ENCODE measurements around the gene MLYCD.
A peak's percentile ranks its signal among the peaks of the same experiment; 100 is the strongest.

The MLYCD gene

DNA sequence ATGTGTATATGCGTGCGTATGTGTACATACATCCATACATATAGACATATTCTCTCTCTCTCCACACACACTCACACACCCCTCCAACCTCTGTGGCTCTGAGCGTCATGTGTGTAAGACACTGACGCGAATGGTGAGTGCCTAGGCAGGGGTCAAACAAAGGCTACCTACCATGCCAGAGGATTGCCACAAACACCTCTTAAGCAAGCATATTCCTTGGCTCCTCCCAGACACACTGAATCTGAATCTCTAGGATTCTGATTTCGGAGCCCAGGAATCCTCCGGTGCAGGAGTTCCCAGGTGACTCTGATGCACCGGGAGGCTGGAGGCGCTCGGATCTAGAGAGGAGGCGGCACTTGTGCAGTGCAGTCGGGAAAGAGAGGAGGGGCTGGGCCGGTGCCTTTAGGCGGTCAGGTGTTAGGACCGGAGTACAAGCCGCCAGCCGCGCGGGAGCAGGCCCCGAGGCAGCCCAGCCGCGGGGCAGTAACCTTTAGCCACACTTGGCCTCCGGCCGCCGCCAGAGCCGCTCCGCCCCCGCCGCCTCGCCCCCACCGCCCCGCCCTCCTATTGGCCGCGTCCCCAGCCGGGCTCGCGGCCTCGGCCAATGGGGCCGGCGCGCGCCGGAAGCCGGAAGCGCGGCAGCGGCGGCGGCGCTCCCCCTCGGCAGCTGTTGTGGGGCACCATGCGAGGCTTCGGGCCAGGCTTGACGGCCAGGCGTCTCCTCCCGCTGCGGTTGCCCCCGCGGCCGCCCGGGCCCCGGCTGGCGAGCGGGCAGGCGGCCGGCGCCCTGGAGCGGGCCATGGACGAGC, at the start of gene MLYCD:
TSS of gene MLYCD (plus strand) at position 653 of the 809 bp plus-strand sequence. CDS start at position 683, 30 bp downstream.
- DNase-seq, result peak; percentile 92

DNA sequence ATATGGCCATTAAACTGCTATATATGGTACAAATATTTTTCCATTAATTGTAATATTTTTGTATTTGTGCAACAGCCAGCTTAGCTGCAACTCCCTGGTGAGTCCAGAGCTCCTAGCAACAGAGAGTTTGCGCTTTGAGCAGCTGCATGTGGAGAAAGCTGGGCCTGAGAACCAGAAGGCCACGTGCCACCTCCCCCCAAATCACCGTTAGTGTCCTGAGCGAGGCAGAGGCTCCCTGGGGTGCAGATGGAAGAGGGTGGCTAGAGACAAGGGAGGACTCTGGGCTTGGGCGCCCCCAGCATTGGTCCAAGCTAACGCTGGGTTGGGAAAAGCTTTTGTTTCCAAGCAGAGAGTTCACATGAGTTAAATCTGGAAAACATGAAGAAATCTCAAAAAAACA, 49.5 kb upstream of the MLYCD start:
- DNase-seq, result peak; percentile 72

DNA sequence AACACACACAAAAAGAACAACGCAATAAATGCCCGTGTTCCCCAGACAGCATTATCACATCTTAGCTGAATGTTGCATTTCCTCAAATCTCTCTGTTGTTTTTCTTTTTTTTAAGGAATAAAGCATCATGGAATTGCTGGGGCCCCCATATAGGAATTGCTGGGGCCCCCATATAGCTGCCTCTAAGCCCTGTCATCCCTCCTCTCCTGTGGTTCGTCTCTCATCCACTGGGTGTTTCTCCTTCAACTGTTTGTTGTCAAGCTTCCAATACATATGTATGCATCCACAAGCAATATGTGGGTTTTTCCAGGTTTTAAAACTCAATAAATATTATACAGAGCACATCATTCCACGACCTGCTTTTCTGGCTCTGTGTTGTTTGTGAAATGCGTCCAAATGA, 48.0 kb upstream of the MLYCD start:
- DNase-seq, result peak; percentile 28

DNA sequence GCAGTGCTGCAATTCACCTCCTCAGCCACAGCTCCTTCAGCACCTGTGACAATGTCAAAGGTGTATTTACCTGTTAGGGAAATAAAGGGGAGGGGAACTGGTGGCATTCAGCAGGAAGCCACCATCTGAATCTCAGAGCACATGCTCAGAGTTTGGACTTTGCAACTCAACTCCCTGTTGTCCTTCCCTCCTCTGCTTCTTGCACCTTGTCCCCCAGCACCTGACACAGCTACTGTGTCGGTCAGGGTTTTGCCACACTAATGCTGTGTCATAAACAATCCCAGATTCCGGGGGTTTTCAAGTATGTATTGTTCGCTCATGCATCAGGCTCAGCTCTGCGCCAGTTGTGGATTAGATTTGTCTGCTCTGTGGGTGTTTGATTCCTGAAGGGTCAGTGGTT, 47.4 kb upstream of the MLYCD start:
- no peak for DNase-seq

DNA sequence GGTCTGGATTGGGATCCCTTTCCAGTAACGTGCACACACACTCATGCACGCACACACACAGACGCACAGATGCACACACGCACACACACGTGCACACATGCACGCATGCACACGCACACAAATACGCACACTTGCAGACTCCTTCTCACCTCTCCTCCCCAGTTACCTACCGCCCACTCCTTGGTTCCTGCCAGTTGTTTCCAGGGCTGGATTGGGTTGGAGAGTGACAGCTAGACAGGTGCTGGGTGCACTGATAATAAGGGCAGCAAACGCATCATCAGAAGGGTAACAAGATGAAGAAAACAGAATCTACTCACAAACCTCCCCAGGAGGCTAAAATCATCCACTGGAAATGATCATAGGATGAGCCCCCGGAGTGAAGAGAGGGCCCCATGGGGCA, 46.1 kb upstream of the MLYCD start:
- DNase-seq, result no peak

DNA sequence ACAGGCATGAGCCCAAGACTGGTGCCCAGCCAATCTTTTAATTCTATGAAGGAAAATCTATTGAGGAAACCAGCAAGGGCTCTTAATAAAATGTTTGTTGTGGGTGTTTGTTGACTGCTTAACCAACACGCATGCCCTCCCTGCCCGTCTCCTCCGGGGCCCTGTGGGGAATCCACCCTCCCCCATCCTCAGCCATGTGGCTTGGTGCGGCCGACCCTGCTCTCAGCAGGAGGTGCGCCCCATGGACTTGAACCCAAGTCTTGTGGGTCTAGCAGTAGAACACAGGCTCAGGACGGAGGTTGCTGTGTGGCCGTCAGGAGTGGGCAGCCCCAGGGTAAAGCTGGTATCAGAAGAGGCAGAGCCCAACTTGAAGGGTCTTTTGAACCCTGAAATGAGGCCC, 45.1 kb upstream of the MLYCD start:
- no peak for DNase-seq

DNA sequence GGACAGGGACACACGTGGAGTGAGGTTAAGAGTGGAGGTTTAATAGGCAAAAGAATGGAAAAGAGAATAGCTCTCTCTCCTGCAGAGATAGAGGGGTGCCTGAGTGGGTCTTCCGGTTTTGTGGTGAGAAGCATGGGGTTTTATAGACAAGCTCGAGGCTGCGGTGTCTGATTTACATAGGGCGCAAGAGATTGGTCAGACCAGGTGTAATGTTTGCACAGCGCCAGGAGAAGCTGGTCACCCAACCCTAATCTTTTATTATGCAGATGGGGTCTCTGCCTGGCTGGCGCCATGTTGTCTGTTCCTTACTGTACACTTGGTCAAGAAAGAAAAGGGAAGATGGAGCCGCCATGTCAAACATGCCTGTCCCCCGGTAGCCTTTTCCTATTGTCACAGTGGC, 44.5 kb upstream of the MLYCD start:
- DNase-seq, result no peak

DNA sequence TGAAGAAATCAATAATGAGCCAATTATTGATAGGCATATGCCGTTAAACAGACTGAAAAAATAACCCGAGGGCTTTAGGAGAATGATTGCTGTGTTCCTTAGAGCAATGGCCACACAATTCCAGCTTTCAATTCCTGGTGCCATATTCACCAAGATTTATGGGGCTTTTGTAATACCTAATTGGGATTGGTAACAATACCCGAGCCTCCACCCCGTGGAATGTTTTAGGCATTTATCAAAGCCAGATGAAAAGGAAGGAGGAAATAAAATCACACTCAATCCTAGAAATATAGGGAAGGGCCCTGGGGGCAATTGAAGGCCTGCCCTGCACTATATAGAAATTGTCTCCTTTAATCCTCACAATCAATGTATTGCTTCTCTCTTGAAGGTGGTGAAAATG, 42.1 kb upstream of the MLYCD start:
- no peak for DNase-seq

DNA sequence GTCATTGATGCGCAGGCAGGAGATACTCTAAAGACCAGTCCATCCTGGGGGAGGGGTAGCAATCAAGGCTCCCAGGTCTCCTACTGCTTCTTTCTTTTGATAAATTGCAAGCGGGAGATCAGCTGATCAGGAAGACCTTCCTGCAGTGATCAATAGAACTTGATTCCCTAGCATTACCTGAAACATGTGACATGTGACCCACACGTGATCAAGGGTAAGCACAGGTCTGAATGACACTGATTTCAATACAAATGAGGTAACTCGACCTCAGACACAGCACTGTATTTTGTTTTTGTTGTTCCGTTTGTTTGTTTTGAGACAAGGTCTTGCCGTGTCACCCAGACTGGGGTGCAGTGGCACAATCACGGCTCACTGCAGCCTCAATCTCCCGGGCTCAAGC, 39.6 kb upstream of the MLYCD start:
- no peak for DNase-seq

DNA sequence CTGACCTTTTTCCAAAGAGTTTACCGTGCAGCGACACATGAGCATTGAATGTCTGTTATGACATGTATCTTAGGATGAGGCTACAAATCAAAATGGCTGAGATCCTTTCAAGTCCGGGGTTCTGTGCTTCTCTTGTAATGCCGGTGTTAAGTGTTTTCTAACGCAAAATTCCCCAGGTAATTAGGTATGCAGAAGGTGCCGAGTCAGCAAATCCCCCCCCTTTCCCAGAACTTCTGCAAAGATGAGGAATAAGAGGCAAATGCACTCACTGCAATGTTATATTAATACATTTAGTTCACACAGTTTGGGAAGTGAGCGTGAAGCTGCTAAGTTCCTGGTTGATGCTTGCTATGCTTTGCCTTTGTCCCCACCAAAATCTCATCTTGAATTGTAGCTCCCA, 36.3 kb upstream of the MLYCD start:
- DNase-seq, result no peak

DNA sequence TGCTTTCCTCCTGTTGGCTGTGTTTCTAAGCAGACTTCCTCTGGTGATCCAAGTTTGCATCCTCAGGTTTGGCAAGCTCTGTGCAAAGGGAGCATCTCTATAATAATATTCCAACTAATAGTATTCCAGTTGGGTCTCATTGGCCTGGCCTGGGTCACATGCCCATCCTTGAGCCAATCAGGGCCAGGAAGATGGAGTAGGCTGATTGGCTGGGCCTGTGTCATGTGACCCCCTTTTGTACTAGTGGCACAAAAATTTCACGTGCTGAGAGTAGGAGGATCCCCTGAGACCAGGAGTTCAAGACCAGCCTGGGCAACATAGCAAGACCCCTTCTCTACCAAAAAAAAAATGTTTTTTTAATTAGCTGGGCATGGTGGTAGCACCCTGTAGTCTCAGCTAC, 35.2 kb upstream of the MLYCD start:
- no peak for DNase-seq

DNA sequence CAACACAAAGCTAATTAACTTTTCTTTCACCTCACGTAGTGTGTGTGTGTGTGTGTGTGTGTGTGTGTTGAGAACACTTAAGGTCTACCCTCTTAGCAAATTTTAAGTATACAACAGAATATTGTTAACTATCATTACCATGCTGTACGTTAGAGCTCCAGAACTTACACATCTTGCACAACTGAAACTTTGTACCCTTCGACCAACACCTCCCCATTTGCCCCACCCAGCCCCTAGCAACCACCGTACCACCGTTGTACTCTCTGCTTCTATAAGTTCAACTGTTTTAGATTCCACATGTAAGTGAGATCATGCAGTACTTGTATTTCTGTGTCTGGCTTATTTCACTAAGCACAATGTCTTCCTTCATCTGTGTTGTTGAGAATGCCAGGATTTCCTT, 28.1 kb upstream of the MLYCD start:
- no peak for DNase-seq

DNA sequence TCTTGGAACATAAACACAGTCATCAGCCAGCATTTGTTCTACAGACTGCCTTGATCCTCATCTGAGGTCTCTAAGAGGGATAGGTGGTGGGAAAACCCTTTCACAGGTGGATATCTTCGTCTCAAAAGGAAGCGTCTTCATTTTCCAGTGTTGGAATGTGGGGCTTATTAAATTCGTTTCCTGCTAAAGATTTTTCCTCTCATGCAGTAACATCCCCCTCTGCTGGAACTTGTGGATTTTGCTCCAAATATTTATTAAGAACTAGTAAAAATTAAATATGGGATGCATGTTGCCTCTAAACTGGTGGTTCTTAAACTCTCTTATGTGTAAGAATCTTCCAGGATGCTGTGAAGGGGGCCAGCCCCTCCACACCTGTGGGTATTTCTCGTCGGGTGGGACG, 20.1 kb upstream of the MLYCD start:
- DNase-seq, result no peak

DNA sequence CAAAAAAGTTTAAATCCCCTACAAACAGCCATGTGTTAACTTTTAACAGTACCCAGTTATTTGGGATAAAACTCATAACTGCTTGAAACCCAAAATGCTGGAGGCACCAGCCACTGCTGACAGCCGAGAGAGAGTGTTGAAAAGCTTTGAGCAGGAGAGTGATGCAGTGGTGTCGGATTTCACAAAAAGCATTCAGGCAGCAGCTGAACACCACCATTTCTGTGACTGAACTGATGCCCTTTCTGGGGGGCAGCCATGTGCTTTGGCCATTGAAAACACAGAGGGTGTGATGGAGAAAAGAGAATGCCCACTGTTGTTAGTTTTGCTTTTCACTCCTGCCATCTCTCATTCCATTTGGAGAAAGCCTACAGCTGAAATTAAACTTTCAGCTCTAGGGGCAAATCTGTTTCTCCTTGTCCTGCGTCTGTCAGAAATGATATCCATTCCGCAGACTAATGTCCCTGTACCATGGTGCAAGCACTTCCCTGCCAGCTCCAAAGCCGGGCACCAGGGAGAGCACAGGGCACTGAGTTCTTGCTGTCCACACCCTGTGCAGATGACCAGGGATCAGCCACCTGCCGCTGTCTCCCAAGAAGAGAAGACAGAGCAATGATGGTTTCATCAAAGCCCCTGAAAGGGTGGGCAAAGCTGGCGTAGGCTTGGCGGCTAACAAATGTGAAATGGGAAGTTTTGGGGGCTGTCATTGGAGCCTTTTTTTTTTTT, 16.6 kb upstream of the MLYCD start:
- no peak for DNase-seq

DNA sequence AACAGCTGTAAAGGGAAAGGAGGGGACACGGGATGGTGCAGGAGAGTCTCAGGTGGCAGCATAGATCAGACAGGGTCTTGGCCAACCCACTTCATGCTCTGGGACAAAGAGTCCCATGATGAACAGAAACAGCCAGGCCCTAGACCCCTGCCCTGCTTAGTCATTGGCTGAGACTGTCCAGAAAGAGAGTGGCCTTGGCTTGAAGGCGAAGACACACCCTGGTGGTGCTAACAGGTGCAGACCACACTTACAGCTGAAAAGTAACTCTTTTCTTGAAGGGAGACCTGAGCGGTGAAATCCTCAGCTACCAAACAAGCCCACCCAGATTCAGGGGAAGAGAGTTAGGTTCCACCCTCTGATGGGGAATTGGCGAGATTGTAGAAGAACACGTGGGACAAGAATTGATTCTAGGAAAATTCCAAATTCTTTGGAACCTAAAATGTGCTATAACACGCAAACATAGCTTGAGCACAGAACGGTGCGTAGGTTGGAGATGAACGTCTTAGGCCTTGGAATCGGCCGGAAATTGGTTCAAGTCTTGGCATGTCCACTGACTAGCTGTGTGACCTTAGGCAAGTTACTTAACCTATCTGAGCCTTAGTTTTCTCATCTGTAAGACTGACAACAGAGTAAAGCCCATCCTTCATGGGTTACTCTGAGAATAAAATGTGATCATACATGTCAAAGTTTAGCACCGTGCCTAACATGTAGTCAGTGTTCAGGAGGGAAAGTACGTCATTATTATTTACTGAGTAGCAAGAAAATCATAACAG, 12.5 kb upstream of the MLYCD start:
- DNase-seq, result no peak

DNA sequence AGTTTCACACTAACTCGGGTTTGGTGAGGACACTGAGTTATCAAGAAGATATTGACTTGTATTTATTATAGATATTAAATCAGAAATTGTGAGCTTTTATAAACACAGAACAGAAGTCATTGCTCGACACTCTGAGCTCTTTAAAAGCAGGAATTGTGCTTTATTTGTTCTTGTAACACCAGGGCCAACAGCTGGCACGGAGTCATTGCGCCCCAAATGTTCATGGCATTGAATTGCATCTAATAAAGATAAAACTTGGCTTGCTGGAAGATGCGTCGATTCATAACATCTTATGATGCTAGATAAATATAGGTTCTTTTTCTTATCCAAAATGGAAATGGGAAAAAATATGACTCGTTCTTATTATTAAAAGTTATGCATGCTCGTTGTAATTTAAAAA, 11.8 kb upstream of the MLYCD start:
- no peak for DNase-seq

DNA sequence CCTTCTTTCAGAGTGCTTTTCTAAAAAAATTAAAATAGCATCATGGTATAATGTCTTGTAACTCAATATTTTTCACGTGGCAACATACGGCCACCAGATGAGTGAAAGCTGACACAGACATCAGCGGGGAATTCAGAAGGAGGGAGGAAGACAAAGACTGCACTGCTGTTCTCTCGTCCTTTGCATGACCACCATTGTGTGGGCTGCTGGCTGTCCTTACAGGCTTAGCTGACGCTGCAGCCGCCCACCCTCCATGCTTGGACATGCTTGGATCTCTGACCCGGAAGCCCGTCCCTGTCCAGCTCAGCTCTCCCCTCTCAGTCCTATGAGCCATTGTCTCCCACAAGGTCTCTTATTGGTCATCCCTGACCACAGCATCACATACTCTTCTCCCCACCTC, 11.4 kb upstream of the MLYCD start:
- no peak for DNase-seq

DNA sequence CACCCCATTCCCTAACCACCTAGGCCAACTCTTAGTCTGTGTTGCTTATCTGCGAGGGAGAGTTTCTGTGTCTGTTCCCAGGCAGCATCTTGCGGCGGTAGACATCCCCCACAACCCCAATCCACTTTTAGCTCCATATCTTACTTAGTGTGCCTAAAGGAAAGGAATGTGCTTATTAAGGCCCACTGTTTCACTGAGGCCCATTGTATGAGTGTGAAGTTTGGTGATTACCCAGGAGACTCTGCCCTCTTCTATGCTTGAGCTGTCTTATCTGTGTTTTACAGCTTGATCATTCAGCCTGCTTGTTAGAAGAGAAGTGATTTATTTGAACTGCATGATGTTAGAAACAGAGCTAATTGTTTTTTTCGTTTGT, 10.3 kb upstream of the MLYCD start:
- no peak for DNase-seq

DNA sequence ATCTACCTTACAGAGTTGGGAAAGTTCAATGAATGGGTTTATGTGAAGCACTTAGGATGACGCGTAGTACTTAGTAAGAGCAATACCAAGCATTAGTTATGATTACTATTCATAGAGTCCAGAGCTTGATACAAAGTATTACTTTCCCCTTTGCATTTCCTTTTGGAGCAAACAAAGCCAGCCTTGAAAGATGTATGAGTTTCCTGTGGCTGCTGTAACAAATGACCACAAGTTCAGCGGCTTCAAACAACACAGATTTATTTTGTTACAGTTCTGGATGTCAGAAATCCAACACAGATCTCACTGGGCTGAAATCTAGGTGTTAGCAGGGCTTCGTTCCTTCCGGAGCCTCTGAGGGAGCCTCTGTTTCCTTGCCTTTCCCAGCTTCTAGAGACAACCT, 8.6 kb upstream of the MLYCD start:
- no peak for DNase-seq

DNA sequence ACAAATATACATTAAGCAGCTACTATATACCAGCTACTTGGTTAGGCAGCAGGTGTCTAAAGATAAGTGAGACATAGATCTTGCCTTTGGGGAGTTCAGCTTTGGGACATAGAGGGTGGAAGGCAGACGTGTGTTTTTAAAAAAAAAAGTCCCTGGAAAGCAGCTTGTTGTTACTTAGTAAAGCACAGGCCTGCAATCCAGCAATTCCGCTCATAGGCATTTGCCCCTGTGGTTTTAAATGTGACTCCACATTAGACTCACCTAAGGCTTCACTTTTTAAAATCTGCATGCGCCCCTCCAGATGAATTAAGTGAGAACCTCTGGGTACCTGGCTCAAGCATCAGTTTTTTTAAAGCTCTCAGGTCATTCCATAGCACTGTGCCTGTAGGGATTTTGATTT, 7.2 kb upstream of the MLYCD start:
- no peak for DNase-seq

DNA sequence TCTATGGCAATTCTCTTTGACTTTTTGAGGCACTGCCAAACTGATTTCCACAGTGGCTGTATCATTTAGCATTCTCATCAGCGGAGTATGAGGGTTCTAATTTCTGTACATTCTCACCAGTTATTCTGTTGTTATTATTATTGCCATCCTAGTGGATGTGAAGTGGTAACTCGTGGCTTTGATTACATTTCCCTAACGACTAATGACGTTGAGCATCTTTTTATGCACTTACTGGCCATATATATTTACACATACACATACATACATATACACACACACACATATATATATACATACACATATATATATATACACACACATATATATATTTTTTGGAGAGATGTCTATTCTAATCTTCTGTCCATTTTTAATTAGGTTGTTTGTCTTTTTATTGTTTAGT, 3.7 kb upstream of the MLYCD start:
- DNase-seq, result no peak

DNA sequence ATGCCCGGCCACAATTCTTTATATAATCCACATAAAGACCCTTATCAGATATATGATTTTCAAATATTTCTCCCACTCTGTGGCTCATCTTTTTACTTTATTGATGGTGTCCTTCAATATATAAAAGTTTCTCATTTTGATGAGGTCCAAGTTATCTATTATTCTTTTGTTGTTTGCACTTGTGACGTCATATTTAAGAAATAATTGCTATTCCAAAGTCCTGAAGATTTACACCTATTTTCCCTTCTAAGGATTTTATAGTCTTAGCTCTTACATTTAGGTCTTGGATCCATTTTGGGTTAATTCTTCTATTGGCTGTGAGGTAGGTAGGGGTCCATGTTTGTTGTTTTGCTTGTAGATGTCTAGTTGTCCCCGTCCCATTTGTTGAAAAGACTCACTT, 3.0 kb upstream of the MLYCD start:
- no peak for DNase-seq

DNA sequence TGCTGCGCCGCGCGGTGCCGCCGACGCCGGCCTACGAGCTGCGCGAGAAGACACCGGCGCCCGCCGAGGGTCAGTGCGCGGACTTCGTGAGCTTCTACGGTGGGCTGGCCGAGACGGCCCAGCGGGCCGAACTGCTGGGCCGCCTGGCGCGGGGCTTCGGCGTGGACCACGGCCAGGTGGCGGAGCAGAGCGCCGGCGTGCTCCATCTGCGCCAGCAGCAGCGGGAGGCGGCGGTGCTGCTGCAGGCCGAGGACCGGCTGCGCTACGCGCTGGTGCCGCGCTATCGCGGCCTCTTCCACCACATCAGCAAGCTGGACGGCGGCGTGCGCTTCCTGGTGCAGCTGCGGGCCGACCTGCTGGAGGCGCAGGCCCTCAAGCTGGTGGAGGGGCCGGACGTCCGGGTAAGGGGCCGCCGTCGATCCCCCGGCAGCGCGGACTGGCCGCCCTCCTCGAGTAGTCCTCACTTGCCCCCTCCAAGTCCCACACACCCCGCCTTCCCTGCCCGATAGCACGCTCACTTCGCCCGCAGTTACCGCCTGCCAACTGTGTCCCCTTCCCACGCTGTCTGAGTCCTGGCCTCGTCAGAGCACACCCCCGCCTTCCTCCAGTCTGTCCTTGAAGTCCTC, 470 bp downstream of the MLYCD start:
- peak; percentile 66 for DNase-seq
